ENCODE measurements around the gene TMTC4.

DNA sequence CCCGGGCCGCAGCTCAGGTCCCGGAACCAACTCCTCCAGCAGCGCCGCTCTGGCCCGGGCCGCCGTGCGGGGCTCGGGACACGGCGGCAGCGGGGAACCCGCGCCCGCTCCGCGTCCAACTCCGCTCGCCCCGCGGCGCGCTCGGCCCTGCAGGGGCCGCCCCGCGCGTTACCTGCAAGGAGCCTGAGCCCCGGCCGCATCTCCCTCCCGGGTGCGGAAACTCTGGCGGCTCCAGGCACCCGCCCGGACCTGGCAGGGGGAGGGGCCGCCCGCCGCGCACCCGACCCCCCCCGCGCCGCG is at the start of gene TMTC4:
- TF ChIP-seq ZSCAN16 (tag by site-specific recombination; IDR thresholded peaks at IDR 0.05) (no peak), ZNF513 (tag by site-specific recombination; IDR thresholded peaks at IDR 0.05) (no peak), ZNF274 (IDR thresholded peaks at IDR 0.05; ENCODE audit: low read length) (no peak), ZNF274 (tag by site-specific recombination; IDR thresholded peaks at IDR 0.05; ENCODE audit: borderline replicate concordance) (no peak)
